OCI-LY7 (cell line): ENCODE results near the gene TNFSF15. TPM values are rescaled to one million over a fixed set of nuclear protein-coding genes. Genes with fewer than 3 reads are reported as not detected.

Experiments
- BruUV-seq: library from RNA; stranded (reverse); fragments of 400-500 nt; replicated peaks from 2 replicates; lab custom pipeline; 2021; lab: Mats Ljungman, UMichigan
- CTCF ChIA-PET: fragments of 300-600 bp; sonication (Branson Sonifier 250); formaldehyde crosslinking; loops from one replicate; lab custom pipeline; 2022; ENCODE audit warnings: antibody characterized with exemption; ENCODE audit not compliant: unreplicated experiment; lab: Charles Lee
- POLR2A ChIA-PET: fragments of 300-600 bp; sonication (Branson Sonifier 250); formaldehyde crosslinking; loops from one replicate; lab custom pipeline; 2022; ENCODE audit warnings: antibody characterized with exemption; lab: Charles Lee
- DNase-seq: peaks from one replicate; pipeline ENCODE4 v3.0.0-alpha.2; 2015; ENCODE audit warnings: low spot score
- H2AFZ ChIP-seq: fragments of 200-600 bp; sonication (generic), shearing (Covaris generic); 2 replicates; pipeline ENCODE4 v1.6.1; 2014; ENCODE audit warnings: mild to moderate bottlenecking, antibody characterized with exemption, low read length, moderate library complexity
- H3K27ac ChIP-seq: fragments of 200-600 bp; sonication (generic); 2 replicates; pipeline ENCODE4 v1.5.1; 2014; ENCODE audit warnings: mixed run types, low read depth, mild to moderate bottlenecking, moderate library complexity, low read length, inconsistent platforms; ENCODE audit not compliant: poor library complexity, severe bottlenecking
- H3K36me3 ChIP-seq: fragments of 200-600 bp; sonication (generic); 2 replicates; pipeline ENCODE4 v1.6.1; 2014; ENCODE audit warnings: mild to moderate bottlenecking, antibody characterized with exemption, low read length, moderate library complexity, mixed read lengths; ENCODE audit not compliant: insufficient read depth
- H3K4me1 ChIP-seq: fragments of 200-600 bp; sonication (generic); 2 replicates; pipeline ENCODE4 v1.5.1; 2014; ENCODE audit warnings: mild to moderate bottlenecking, low read length; ENCODE audit not compliant: insufficient read depth, poor library complexity, severe bottlenecking
- H3K4me2 ChIP-seq: fragments of 200-600 bp; sonication (generic); 2 replicates; pipeline ENCODE4 v1.6.1; 2014; ENCODE audit warnings: mild to moderate bottlenecking, low read length
- H3K4me3 ChIP-seq: fragments of 200-600 bp; sonication (generic); 2 replicates; pipeline ENCODE4 v1.5.1; 2014; ENCODE audit warnings: mild to moderate bottlenecking, low read depth, low read length; ENCODE audit not compliant: poor library complexity, severe bottlenecking
- H3K79me2 ChIP-seq: fragments of 200-600 bp; sonication (generic); 2 replicates; pipeline ENCODE4 v1.6.1; 2016; ENCODE audit warnings: low read depth, mild to moderate bottlenecking, low read length, moderate library complexity, mixed read lengths; ENCODE audit not compliant: insufficient read depth
- H3K9me2 ChIP-seq: fragments of 200-600 bp; sonication (generic); 2 replicates; pipeline ENCODE4 v1.6.1; 2016; ENCODE audit warnings: mild to moderate bottlenecking, low read length, mixed read lengths; ENCODE audit not compliant: insufficient read depth
- H3K9me3 ChIP-seq: fragments of 200-600 bp; sonication (generic); 2 replicates; pipeline ENCODE4 v1.6.1; 2014; ENCODE audit warnings: mild to moderate bottlenecking, mixed run types, low read length, mixed read lengths
- H4K20me1 ChIP-seq: fragments of 200-600 bp; sonication (generic); 2 replicates; pipeline ENCODE4 v1.6.1; 2014; ENCODE audit warnings: mild to moderate bottlenecking, antibody characterized with exemption, low read length, moderate library complexity, mixed read lengths; ENCODE audit not compliant: insufficient read depth
- EZH2phosphoT487 ChIP-seq: fragments of 200-600 bp; sonication (generic); IDR thresholded peaks from 2 replicates; pipeline ENCODE4 v1.6.1; 2018; ENCODE audit warnings: low read depth, borderline replicate concordance, mild to moderate bottlenecking, mixed run types, antibody characterized with exemption, low read length, moderate library complexity, mixed read lengths
- intact Hi-C: fragments of 100-400 bp; cut with micrococcal nuclease; formaldehyde crosslinking; loops from one replicate; pipeline ENCODE4 v1.10.0; 2022; ENCODE audit not compliant: unreplicated experiment
- total RNA-seq, 2 experiments: library from RNA; depleted of rRNA in 1 of 2; stranded (reverse); fragments of >200 nt in 1 of 2; shearing (Covaris generic) in 1 of 2; gene quantifications; 2 replicates each; pipeline ENCODE4 v1.2.3, GENCODE V29; 2014 to 2022
- TF ChIP-seq, protein P1 (sequence below): fragments of 200-600 bp; sonication (generic); conservative IDR thresholded peaks from 2 replicates; pipeline ENCODE4 v1.5.1; 2014; ENCODE audit warnings: mild to moderate bottlenecking, antibody characterized with exemption, low read length, moderate library complexity, mixed read lengths

The TNFSF15 gene
- total RNA-seq, 2 experiments from 2014 or later = 0.23 TPM; not detected in 1

DNA sequence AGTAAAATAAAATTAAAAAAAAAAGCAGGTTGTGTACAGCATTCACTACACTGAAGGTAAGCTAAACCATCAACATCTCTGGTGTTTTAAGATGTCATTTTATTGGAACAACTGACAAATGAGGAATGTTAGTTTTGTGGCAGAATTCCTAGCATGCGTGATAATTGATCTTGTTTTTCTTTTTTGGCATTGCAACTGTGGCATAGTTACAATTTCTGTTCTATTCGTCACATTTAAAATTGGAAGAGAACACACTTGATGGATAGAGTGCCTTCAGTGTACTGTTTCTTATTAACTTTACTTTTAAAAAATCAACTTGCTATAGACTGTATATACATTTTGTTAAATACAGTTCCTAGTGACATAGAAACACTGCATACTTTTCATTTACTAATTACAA, 43.6 kb upstream of the TNFSF15 start:
- H3K9me2 ChIP-seq = no peaks in the 10 kb centered on the region
- no peak overlapping the region for H3K4me2 ChIP-seq
- H3K36me3 ChIP-seq = no peaks in the 10 kb centered on the region
- ChIA-PET CTCF (no interaction called here), POLR2A (interaction anchor here (0.6 kb wide), 1 partner anchor 43 kb away, joined by 3 read pairs; no protein-coding TSS in a partner anchor)
- intact Hi-C loops = no loop called here
- BruUV-seq = no TSS peak
- H2AFZ ChIP-seq = no peak overlapping the region
- no peak for DNase-seq
- H3K4me3 ChIP-seq = no peak overlapping the region
- H4K20me1 ChIP-seq = no peaks in the 10 kb centered on the region
- no peaks in the 10 kb centered on the region for H3K4me1 ChIP-seq
- H3K9me3 ChIP-seq = no peaks in the 10 kb centered on the region
- no peaks in the 10 kb centered on the region for H3K79me2 ChIP-seq
- H3K27ac ChIP-seq = no peak overlapping the region
- TF ChIP-seq EZH2phosphoT487 = no peak
- TF ChIP-seq, protein P1, sequence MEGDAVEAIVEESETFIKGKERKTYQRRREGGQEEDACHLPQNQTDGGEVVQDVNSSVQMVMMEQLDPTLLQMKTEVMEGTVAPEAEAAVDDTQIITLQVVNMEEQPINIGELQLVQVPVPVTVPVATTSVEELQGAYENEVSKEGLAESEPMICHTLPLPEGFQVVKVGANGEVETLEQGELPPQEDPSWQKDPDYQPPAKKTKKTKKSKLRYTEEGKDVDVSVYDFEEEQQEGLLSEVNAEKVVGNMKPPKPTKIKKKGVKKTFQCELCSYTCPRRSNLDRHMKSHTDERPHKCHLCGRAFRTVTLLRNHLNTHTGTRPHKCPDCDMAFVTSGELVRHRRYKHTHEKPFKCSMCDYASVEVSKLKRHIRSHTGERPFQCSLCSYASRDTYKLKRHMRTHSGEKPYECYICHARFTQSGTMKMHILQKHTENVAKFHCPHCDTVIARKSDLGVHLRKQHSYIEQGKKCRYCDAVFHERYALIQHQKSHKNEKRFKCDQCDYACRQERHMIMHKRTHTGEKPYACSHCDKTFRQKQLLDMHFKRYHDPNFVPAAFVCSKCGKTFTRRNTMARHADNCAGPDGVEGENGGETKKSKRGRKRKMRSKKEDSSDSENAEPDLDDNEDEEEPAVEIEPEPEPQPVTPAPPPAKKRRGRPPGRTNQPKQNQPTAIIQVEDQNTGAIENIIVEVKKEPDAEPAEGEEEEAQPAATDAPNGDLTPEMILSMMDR = no peak

DNA sequence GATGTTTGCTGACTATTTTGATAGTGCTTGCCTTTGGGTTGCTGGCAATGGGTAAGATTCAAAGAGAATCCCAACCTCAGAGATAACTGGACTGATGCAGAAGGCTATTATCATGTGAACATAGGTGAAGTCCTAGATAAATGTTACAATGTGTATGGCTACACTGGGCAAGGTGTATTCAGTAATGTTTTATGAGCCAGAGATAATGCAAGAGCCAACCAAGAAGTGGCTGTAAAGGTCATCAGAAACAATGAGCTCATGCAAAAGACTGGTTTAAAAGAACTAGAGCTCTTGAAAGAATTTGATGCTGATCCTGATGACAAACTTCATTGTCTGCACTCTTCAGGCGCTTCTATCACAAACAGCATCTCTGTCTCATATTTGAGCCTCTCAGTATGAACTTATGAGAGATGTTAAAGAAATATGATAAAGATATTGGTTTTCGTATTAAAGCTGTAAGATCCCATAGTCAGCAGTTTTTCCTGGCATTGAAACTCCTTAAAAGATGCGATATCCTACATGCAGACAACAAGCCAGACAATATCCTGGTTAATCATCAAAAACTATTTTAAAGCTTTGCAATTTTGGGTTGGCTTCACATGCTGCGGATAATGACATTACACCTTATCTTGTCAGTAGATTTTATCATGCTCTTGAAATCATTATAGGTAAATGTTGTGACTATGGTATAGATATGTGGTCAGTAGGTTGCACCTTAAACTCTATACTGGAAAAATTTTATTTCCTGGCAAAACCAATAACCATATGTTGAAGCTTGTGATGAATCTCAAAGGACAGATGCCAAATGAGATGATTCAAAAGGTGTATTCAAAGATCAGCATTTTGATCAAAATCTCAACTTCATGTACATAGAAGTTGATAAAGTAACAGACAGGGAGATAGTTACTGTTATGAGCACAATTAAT, 41.9 kb upstream of the TNFSF15 start:
- intact Hi-C loops = no loop called here
- CTCF ChIA-PET = no interaction called here

More for the DNA sequence above, 41.9 kb upstream of the TNFSF15 start:
- Histone ChIP-seq H3K79me2 (no peaks in the 10 kb centered on the region), H3K9me3 (no peaks in the 10 kb centered on the region), H3K27ac (no peak overlapping the region), H3K36me3 (no peaks in the 10 kb centered on the region), H3K4me2 (no peak overlapping the region), H3K4me3 (no peak overlapping the region), H3K4me1 (no peaks in the 10 kb centered on the region), H3K9me2 (no peaks in the 10 kb centered on the region), H4K20me1 (no peaks in the 10 kb centered on the region), H2AFZ (no peak overlapping the region)
- POLR2A ChIA-PET = interaction anchor here (0.9 to 1.7 kb wide), 4 partner anchors 11 to 82 kb away, joined by 3 to 4 read pairs (median 4); no protein-coding TSS in a partner anchor
- no TSS peak for BruUV-seq
- no peak for TF ChIP-seq EZH2phosphoT487
- TF ChIP-seq, protein P1 = no peak
- no peak for DNase-seq
